ENCODE measurements around the gene NDUFB10.

Gene NDUFB10

GRCh38 chr16:1959269-1960039, at the start of gene NDUFB10:
Gene NDUFB10, plus strand, starts transcription at chr16:1959538. Its CDS starts 87 bp downstream, at chr16:1959625.
- TF ChIP-seq CTCF (IDR thresholded peaks at IDR 0.05; ENCODE audit: poor library complexity, severe bottlenecking), result peak; percentile 94
- no peaks in the 10 kb centered on the region for H3K9me3 ChIP-seq (ENCODE audit: severe bottlenecking)
- peak; percentile 91 for DNase-seq (ENCODE audit: low spot score)
- peak; percentile 66 for ATAC-seq (ENCODE audit: low read depth)
- peak within 1 kb of the TSS; percentile 58 for H3K4me3 ChIP-seq (ENCODE audit: severe bottlenecking)
- peaks cover 33% of the 10 kb centered on the region for H3K36me3 ChIP-seq (ENCODE audit: low read depth)
- H3K4me1 ChIP-seq (ENCODE audit: insufficient read depth, poor library complexity, severe bottlenecking), result peaks cover 14% of the 10 kb centered on the region
- H3K27ac ChIP-seq (ENCODE audit: poor library complexity, severe bottlenecking), result peak within 1 kb of the TSS; percentile 93
- no peaks in the 10 kb centered on the region for H3K27me3 ChIP-seq (ENCODE audit: insufficient read depth, poor library complexity, severe bottlenecking)

DNA sequence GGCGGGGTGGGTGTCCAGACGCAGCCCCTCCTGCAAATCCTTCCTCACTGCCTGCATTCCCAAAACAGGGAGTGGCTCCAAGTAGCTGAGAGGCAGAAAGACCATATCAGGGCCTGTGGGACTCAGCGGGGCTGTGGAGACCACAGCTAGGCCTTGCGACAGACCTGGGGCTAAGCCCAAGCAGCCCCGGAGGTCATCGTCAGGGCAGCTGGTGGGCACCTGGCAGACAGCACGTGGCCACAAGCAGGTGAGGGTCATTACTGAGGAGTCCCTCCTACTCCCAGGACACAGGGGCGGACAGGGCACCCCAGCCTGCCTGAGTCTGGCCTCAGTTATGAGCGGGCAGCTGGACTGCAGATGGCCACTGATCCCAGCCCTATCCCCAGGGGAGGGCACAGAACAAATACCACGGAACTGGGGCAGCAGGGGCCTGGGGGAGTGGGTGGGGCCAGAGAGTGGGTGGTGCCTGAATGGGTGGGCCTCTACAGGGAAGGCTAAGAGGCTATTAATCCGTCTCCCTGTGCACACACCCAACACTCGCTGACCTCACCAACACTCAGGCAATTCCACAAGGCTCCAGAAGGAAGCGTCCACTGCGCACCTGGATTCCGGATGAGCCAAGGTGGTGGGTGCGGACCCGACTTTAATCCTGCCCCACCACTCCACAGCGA, 49.6 kb upstream of the NDUFB10 start:
- TF ChIP-seq CTCF (IDR thresholded peaks at IDR 0.05; ENCODE audit: poor library complexity, severe bottlenecking), result no peak
- no peaks in the 10 kb centered on the region for H3K9me3 ChIP-seq (ENCODE audit: severe bottlenecking)
- H3K4me3 ChIP-seq (ENCODE audit: severe bottlenecking), result no peak overlapping the region
- H3K36me3 ChIP-seq (ENCODE audit: low read depth), result no peaks in the 10 kb centered on the region
- peaks cover 8% of the 10 kb centered on the region for H3K4me1 ChIP-seq (ENCODE audit: insufficient read depth, poor library complexity, severe bottlenecking)
- no peak overlapping the region for H3K27ac ChIP-seq (ENCODE audit: poor library complexity, severe bottlenecking)
- DNase-seq (ENCODE audit: low spot score), result no peak
- no peak for ATAC-seq (ENCODE audit: low read depth)
- no peaks in the 10 kb centered on the region for H3K27me3 ChIP-seq (ENCODE audit: insufficient read depth, poor library complexity, severe bottlenecking)

DNA sequence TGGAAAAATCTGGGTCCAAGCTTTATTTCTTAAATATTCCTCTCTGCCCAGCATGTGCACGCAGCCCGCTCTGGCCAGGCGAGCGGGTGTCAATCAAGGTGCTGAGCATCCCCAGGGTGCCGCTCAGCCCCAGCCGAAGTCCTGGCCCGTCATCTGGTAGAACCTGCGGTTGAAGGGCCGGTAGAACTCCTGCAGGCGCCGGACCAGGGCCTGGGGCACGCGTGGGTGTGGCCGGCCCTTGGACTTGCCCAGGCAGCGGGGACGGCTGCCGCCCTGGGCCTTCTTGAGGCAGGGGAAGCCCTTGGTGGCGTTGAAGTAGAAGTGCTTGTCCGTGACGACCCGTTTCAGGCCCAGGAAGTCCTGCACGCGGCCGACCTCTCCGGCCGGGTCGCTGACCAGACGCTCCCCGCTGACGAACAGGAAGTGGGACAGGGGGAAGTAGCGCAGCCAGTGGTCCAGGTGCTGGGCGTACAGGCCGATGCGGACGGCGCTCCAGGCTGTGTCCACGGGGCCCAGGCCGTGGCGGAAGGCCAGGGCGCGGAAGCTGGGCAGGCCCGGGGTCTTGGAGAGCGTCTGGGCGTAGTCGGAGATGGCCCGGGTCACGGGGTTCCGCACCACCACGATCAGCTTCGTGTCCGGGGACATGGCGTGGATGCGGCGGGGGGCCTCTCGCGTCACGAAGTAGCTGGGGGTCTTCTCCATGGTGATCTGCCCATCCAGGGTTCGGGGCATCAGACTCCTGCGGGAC, 47.7 kb upstream of the NDUFB10 start:
- no peak for ATAC-seq (ENCODE audit: low read depth)
- Histone ChIP-seq H3K27me3 (ENCODE audit: insufficient read depth, poor library complexity, severe bottlenecking) (no peaks in the 10 kb centered on the region), H3K36me3 (ENCODE audit: low read depth) (no peaks in the 10 kb centered on the region), H3K9me3 (ENCODE audit: severe bottlenecking) (no peaks in the 10 kb centered on the region), H3K4me1 (ENCODE audit: insufficient read depth, poor library complexity, severe bottlenecking) (peaks cover 8% of the 10 kb centered on the region), H3K4me3 (ENCODE audit: severe bottlenecking) (no peak overlapping the region), H3K27ac (ENCODE audit: poor library complexity, severe bottlenecking) (no peak overlapping the region)
- no peak for DNase-seq (ENCODE audit: low spot score)
- no peak for TF ChIP-seq CTCF (IDR thresholded peaks at IDR 0.05; ENCODE audit: poor library complexity, severe bottlenecking)

- Histone ChIP-seq H3K4me1 (ENCODE audit: insufficient read depth, poor library complexity, severe bottlenecking) (peaks cover 8% of the 10 kb centered on the region), H3K27ac (ENCODE audit: poor library complexity, severe bottlenecking) (no peak overlapping the region), H3K36me3 (ENCODE audit: low read depth) (no peaks in the 10 kb centered on the region), H3K9me3 (ENCODE audit: severe bottlenecking) (no peaks in the 10 kb centered on the region), H3K27me3 (ENCODE audit: insufficient read depth, poor library complexity, severe bottlenecking) (peaks cover 5% of the 10 kb centered on the region), H3K4me3 (ENCODE audit: severe bottlenecking) (no peak overlapping the region)
- DNase-seq (ENCODE audit: low spot score), result no peak
- no peak for ATAC-seq (ENCODE audit: low read depth)
- no peak for TF ChIP-seq CTCF (IDR thresholded peaks at IDR 0.05; ENCODE audit: poor library complexity, severe bottlenecking)
Observed at GRCh38 chr16:1912215-1912543, 47.2 kb upstream of the NDUFB10 start.

Data from RWPE2 (cell line).